ENCODE results near the gene PPP1R27. TPM values are rescaled to one million over a fixed set of nuclear protein-coding genes. Genes with fewer than 3 reads are reported as not detected.
A peak's percentile ranks its signal among the peaks of the same experiment; 100 is the strongest.

Gene PPP1R27
- total and polyA plus RNA-seq, 7 experiments from 2014 or later, result 0.13 TPM; not detected in 6

DNA sequence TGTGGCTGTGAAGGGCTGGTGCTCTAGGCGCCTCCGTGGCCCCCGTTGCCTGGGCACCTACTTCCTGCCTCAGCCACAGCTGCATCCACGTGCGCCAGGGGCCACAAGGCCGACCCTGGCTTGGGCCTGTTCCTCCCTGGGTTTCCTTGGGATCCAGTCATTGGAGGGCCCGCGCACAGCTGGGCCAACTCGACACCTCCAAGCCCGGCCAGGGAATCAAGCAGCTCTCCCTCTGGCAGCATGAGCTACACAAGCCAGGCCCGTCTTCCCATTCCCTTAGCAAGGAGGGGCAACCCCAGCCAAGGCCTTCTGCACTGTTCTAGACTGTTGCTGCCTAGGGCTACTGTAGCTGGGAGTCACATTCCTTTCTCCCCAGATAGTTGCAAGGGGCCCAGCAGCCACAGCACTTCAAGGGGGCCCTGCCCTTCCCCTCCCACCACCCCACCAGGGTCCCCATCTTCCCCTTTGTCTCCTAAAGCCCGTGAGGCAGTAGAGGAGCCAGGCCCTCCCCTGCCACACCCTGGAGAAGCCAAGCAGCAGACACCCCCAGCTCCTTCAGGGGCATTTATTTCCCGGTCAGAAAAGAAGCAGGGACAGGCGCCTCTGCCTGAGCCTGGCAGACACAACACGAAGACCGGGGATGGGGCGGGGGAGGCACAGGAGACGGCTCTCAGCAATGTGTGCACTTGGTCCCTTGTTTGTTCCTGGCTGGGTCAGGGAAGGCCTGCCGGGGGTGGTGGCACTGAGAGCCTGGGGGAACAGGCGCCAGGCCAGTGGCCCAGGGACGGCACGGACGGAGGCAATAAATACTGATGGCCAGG lies 32.5 kb upstream of the PPP1R27 start:
- Histone ChIP-seq H3K4me1 (ENCODE audit: control insufficient read depth in 2 of 2, insufficient read depth in 2 of 2, low read length in 2 of 2) (peaks cover 15 to 19% of the 10 kb centered on the region in 2 donors), H3K4me3 (ENCODE audit: low read length) (no peak overlapping the region), H3K27me3 (ENCODE audit: control insufficient read depth in 2 of 2, insufficient read depth in 2 of 2, low read length in 2 of 2) (no peaks in the 10 kb centered on the region), H3K27ac (ENCODE audit: low read depth, low read length) (peak overlapping the region; percentile 14), H3K9me3 (ENCODE audit: control insufficient read depth in 2 of 3, low read length in 3 of 3) (no peaks in the 10 kb centered on the region), H3K36me3 (ENCODE audit: control insufficient read depth in 2 of 3, insufficient read depth in 3 of 3, low read length in 3 of 3) (peaks cover 8 to 33% (median 12%) of the 10 kb centered on the region in 3 experiments)
- peaks cover 17 to 42% (median 38%) of the 10 kb centered on the region in 7 donors for H3K4me1 Mint-ChIP-seq
- intact Hi-C loops (cut with micrococcal nuclease), result loop anchor here in 1 of 2 donors (10.0 kb wide), 2 partner anchors 427 to 1413 kb away; no protein-coding TSS in a partner anchor
- no peaks in the 10 kb centered on the region for H3K27me3 Mint-ChIP-seq
- peak overlapping the region in 6 of 10 donors; percentile 9 to 60 (median 28) for H3K4me3 Mint-ChIP-seq
- DNase-seq (peak in 3 of 9 donors; percentile 32 to 38 (median 34)), ATAC-seq (no peak)
- POLR2A ChIA-PET, result interaction anchor here (0.6 to 1.3 kb wide), 8 partner anchors 12 to 164 kb away, joined by 3 to 5 read pairs (median 4); partner anchors contain the start of genes ALYREF, ANAPC11 and MRPL12
- CTCF ChIA-PET, result no interaction called here
- H3K36me3 Mint-ChIP-seq, result peaks cover 0 to 24% (median 0%) of the 10 kb centered on the region in 5 donors
- peaks cover 0 to 4% (median 0%) of the 10 kb centered on the region in 11 donors for H3K9me3 Mint-ChIP-seq
- peak overlapping the region; percentile 39 to 83 (median 66) for H3K27ac Mint-ChIP-seq

DNA sequence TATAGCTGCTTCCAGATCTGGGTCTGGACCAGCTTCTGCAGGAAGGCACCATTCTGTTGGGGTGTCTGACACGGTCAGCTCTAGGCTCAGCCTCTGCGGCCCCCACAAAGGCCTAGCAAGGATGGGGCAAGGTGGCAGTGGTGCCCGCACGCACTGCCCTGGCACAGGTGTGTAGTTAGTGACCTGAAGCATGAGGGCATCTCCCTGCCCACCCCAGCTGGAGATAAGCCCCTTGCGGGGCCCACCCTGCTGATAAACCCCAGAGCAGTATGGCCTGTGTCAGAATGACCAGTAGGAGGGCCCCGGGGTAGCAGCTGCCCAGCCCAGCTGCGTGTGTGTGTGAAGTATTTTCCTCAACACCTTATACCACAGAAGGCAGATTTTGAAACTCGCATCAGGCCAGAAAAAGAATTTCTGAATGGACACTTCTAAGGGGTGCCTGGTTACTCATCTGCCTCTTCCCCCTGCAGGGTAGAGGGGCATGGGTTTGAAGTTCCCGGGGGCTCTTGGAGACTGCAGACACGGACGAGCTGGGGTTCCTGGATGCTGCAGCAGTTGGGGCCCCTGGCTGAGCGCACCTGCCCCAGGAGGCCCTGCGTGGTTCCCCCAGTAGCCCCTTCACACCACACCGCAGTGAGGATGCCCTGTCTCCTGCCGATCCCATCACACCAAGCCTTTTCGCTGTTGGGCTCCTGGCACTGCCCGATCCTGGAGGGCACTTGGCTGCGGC lies 31.8 kb upstream of the PPP1R27 start:
- H3K9me3 Mint-ChIP-seq, result peaks cover 0 to 4% (median 0%) of the 10 kb centered on the region in 11 donors
- H3K27me3 ChIP-seq (ENCODE audit: control insufficient read depth in 2 of 2, insufficient read depth in 2 of 2, low read length in 2 of 2), result no peaks in the 10 kb centered on the region
- peak overlapping the region in 3 of 10 donors; percentile 6 to 60 (median 34) for H3K4me3 Mint-ChIP-seq
- H3K9me3 ChIP-seq (ENCODE audit: control insufficient read depth in 2 of 3, low read length in 3 of 3), result no peaks in the 10 kb centered on the region
- H3K27ac ChIP-seq (ENCODE audit: low read depth, low read length), result peak overlapping the region; percentile 14
- peak overlapping the region; percentile 39 to 83 (median 66) for H3K27ac Mint-ChIP-seq
- intact Hi-C loops (cut with micrococcal nuclease), result loop anchor here in 1 of 2 donors (10.0 kb wide), 2 partner anchors 428 to 1412 kb away; no protein-coding TSS in a partner anchor
- ChIA-PET CTCF (no interaction called here), POLR2A (interaction anchor here (0.8 to 1.3 kb wide), 7 partner anchors 20 to 201 kb away, joined by 3 to 5 read pairs (median 3); partner anchors contain the start of gene MRPL12)
- peaks cover 8 to 33% (median 12%) of the 10 kb centered on the region in 3 experiments for H3K36me3 ChIP-seq (ENCODE audit: control insufficient read depth in 2 of 3, insufficient read depth in 3 of 3, low read length in 3 of 3)
- H3K4me1 Mint-ChIP-seq, result peaks cover 17 to 46% (median 37%) of the 10 kb centered on the region in 7 donors
- H3K4me1 ChIP-seq (ENCODE audit: control insufficient read depth in 2 of 2, insufficient read depth in 2 of 2, low read length in 2 of 2), result peaks cover 21% of the 10 kb centered on the region in 2 donors
- H3K27me3 Mint-ChIP-seq, result no peaks in the 10 kb centered on the region
- H3K36me3 Mint-ChIP-seq, result peaks cover 0 to 24% (median 0%) of the 10 kb centered on the region in 5 donors
- ATAC-seq (no peak), DNase-seq (peak in 3 of 9 donors; percentile 14 to 31 (median 19))
- no peak overlapping the region for H3K4me3 ChIP-seq (ENCODE audit: low read length)

DNA sequence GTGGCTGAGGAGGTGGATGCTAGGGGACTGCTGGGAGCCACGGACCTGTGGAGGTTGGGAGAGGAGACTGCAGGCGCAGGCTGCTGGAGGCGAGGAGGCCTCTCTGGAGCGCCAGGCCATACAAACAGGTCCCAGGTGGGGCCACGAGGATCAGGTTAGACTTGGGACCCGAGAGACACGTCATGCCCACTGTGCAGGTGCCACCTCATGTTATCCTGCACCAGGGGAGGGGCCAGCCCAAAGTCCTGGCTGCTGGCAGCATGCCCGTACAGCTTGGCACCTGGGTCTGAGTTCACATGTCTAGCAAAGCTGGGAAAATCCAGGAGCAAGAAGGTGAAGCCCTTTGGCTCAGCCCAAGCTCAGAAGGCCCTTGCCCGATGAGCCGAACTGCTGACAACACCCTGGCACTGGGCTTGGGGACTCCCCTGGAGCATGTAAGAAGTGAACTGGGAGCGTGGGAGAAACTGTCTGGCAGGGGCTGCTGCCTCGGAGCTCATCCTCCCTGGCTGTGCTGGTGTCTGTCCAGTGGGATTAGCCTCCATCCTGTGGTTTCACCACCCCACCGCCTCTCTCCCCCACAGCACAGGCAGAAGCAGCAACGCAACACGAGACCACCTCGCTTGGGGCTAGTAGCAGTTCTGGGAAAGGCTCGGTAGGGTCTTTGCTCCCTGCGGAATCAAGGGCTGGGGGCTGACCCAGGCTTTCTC lies 31.0 kb upstream of the PPP1R27 start:
- CTCF ChIA-PET, result no interaction called here
- Histone ChIP-seq H3K27me3 (ENCODE audit: control insufficient read depth in 2 of 2, insufficient read depth in 2 of 2, low read length in 2 of 2) (no peaks in the 10 kb centered on the region), H3K9me3 (ENCODE audit: control insufficient read depth in 2 of 3, low read length in 3 of 3) (no peaks in the 10 kb centered on the region), H3K4me1 (ENCODE audit: control insufficient read depth in 2 of 2, insufficient read depth in 2 of 2, low read length in 2 of 2) (peaks cover 24% of the 10 kb centered on the region in 2 donors), H3K27ac (ENCODE audit: low read depth, low read length) (no peak overlapping the region), H3K36me3 (ENCODE audit: control insufficient read depth in 2 of 3, insufficient read depth in 3 of 3, low read length in 3 of 3) (peaks cover 8 to 33% (median 12%) of the 10 kb centered on the region in 3 experiments), H3K4me3 (ENCODE audit: low read length) (no peak overlapping the region)
- Mint-ChIP-seq H3K27ac (peak overlapping the region in 5 of 9 donors; percentile 12 to 66 (median 59)), H3K9me3 (peaks cover 0 to 8% (median 0%) of the 10 kb centered on the region in 11 donors), H3K4me1 (peaks cover 17 to 50% (median 39%) of the 10 kb centered on the region in 7 donors), H3K4me3 (no peak overlapping the region), H3K36me3 (peaks cover 0 to 24% (median 0%) of the 10 kb centered on the region in 5 donors), H3K27me3 (peaks cover 0 to under 1% (median 0%) of the 10 kb centered on the region in 5 donors)
- POLR2A ChIA-PET, result interaction anchor here (0.6 to 1.3 kb wide), 5 partner anchors 8 to 200 kb away, joined by 3 read pairs; partner anchors contain the start of gene MRPL12
- intact Hi-C loops (cut with micrococcal nuclease), result loop anchor here in 1 of 2 donors (10.0 kb wide), 2 partner anchors 429 to 1411 kb away; no protein-coding TSS in a partner anchor
- DNase-seq (peak in 4 of 9 donors; percentile 13 to 16 (median 16)), ATAC-seq (no peak)

- CTCF ChIA-PET, result no interaction called here
- DNase-seq (no peak), ATAC-seq (no peak)
- POLR2A ChIA-PET, result interaction anchor here (0.6 to 1.3 kb wide), 4 partner anchors 9 to 200 kb away, joined by 3 read pairs; no protein-coding TSS in a partner anchor
- peaks cover 0 to 5% (median 0%) of the 10 kb centered on the region in 5 donors for H3K27me3 Mint-ChIP-seq
- Histone ChIP-seq H3K4me3 (ENCODE audit: low read length) (no peak overlapping the region), H3K36me3 (ENCODE audit: control insufficient read depth in 2 of 3, insufficient read depth in 3 of 3, low read length in 3 of 3) (peaks cover 8 to 33% (median 12%) of the 10 kb centered on the region in 3 experiments), H3K27me3 (ENCODE audit: control insufficient read depth in 2 of 2, insufficient read depth in 2 of 2, low read length in 2 of 2) (no peaks in the 10 kb centered on the region), H3K9me3 (ENCODE audit: control insufficient read depth in 2 of 3, low read length in 3 of 3) (no peaks in the 10 kb centered on the region), H3K4me1 (ENCODE audit: control insufficient read depth in 2 of 2, insufficient read depth in 2 of 2, low read length in 2 of 2) (peaks cover 21 to 23% of the 10 kb centered on the region in 2 donors), H3K27ac (ENCODE audit: low read depth, low read length) (no peak overlapping the region)
- H3K9me3 Mint-ChIP-seq, result peaks cover 0 to 12% (median 0%) of the 10 kb centered on the region in 11 donors
- peak overlapping the region in 5 of 9 donors; percentile 5 to 66 (median 31) for H3K27ac Mint-ChIP-seq
- peaks cover 17 to 49% (median 41%) of the 10 kb centered on the region in 7 donors for H3K4me1 Mint-ChIP-seq
- H3K4me3 Mint-ChIP-seq, result no peak overlapping the region
- intact Hi-C loops (cut with micrococcal nuclease), result loop anchor here in 1 of 2 donors (10.0 kb wide), 2 partner anchors 429 to 1411 kb away; no protein-coding TSS in a partner anchor
- peaks cover 0 to 23% (median 0%) of the 10 kb centered on the region in 5 donors for H3K36me3 Mint-ChIP-seq
Observed at GRCh38 chr17:81865358-81865732, 30.5 kb upstream of the PPP1R27 start.

DNA sequence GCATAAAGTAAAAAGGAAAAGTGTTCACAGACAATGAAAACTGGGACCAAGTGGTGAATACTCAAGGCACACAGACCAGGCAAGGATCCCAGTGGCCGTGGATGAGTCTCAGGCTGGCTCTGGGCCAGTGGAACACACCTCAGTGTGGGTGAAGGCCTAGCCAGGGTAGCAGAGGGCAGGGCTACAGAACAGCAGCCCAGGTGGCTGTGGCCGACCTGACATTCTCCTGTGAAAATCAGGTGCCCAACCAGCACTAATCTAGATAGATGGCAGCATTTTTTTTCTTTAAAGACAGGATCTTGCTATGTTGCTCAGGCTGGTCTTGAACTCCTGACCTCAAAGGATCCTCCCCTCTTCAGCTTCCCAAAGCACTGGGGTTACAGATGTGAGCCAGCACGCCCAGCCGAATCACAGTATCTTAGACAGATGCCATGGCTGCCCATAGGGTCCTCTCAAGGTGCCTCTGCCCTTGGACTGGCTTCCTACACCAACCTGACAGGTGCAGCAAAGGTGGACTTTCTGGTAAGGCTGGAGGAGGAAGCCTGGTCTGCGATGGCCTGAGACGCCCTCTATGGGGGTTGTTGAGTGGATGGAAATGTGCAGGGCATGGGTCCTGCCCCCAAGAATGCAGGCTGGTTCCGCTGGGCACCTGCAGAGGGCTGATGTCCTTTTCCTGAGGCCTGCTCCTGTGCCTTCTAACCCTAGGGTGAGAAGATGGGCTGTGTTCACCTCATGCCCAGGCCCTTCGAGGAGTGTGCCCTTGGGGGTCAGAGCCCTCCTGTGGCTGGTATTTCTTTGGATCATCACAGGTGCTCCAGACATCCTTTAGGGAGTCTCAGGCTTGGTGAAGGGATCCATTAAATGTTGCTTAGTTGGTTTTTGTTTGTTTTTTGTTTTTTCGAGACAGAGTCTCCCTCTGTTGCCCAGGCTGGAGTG lies 29.3 kb upstream of the PPP1R27 start:
- Mint-ChIP-seq H3K27ac (peak overlapping the region in 8 of 9 donors; percentile 31 to 86 (median 74)), H3K36me3 (peaks cover 0 to 20% (median 4%) of the 10 kb centered on the region in 5 donors), H3K27me3 (peaks cover 0 to 5% (median 0%) of the 10 kb centered on the region in 5 donors), H3K4me3 (peak overlapping the region in 3 of 10 donors; percentile 29 to 78 (median 30)), H3K4me1 (peaks cover 24 to 46% (median 40%) of the 10 kb centered on the region in 7 donors), H3K9me3 (peaks cover 0 to 12% (median 0%) of the 10 kb centered on the region in 11 donors)
- ATAC-seq (no peak), DNase-seq (no peak)
- no peaks in the 10 kb centered on the region for H3K9me3 ChIP-seq (ENCODE audit: control insufficient read depth in 2 of 3, low read length in 3 of 3)
- no peak overlapping the region for H3K4me3 ChIP-seq (ENCODE audit: low read length)
- peaks cover 17 to 20% of the 10 kb centered on the region in 2 donors for H3K4me1 ChIP-seq (ENCODE audit: control insufficient read depth in 2 of 2, insufficient read depth in 2 of 2, low read length in 2 of 2)
- intact Hi-C loops (cut with micrococcal nuclease), result loop anchor here (5.0 to 10.0 kb wide), 5 partner anchors 48 to 1409 kb away; partner anchors contain the start of genes ACTG1 (in 1 of the 2), CCDC137 (in 1 of the 2), OXLD1 (in 1 of the 2) and PCYT2 (in 1 of the 2)
- no peaks in the 10 kb centered on the region for H3K27me3 ChIP-seq (ENCODE audit: control insufficient read depth in 2 of 2, insufficient read depth in 2 of 2, low read length in 2 of 2)
- peaks cover 3 to 26% (median 5%) of the 10 kb centered on the region in 3 experiments for H3K36me3 ChIP-seq (ENCODE audit: control insufficient read depth in 2 of 3, insufficient read depth in 3 of 3, low read length in 3 of 3)
- no peak overlapping the region for H3K27ac ChIP-seq (ENCODE audit: low read depth, low read length)
- ChIA-PET CTCF (interaction anchor here (0.5 kb wide), 1 partner anchor 17 kb away, joined by 3 read pairs; no protein-coding TSS in a partner anchor), POLR2A (interaction anchor here (0.6 to 3.8 kb wide), 2 partner anchors 7 to 145 kb away, joined by 3 to 62 read pairs; partner anchors contain the start of gene ARHGDIA)

Measured in naive thymus-derived CD4-positive, alpha-beta T cell (primary cell).